ENCODE data around the gene SST.

DNA sequence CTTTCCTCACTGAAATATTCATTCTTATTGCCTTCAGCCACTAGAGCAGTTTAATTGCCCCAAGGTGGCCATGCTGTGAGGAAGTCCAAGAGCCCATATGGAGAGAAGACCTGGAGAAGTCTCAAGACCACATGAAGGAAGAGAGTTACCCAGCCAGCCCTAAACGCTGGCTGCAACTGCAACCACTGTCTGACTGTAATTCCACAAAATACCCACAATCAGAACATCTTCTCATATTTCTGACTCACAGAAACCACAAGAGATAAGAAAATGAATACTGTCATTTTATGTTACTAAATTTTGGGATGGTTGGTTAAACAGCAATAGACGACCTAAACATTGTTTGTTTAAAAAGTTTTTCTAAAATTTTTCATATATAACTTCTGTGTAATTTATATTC lies 14.7 kb upstream of the SST start:
- TF ChIP-seq, protein P1, sequence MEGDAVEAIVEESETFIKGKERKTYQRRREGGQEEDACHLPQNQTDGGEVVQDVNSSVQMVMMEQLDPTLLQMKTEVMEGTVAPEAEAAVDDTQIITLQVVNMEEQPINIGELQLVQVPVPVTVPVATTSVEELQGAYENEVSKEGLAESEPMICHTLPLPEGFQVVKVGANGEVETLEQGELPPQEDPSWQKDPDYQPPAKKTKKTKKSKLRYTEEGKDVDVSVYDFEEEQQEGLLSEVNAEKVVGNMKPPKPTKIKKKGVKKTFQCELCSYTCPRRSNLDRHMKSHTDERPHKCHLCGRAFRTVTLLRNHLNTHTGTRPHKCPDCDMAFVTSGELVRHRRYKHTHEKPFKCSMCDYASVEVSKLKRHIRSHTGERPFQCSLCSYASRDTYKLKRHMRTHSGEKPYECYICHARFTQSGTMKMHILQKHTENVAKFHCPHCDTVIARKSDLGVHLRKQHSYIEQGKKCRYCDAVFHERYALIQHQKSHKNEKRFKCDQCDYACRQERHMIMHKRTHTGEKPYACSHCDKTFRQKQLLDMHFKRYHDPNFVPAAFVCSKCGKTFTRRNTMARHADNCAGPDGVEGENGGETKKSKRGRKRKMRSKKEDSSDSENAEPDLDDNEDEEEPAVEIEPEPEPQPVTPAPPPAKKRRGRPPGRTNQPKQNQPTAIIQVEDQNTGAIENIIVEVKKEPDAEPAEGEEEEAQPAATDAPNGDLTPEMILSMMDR (IDR thresholded peaks at IDR 0.05), result no peak
- no peak for TF ChIP-seq POLR2AphosphoS5 (IDR thresholded peaks at IDR 0.05)
- TF ChIP-seq POLR2A (IDR thresholded peaks at IDR 0.05), result no peak

All from sigmoid colon (tissue), 4 donors.